Activated CD4-positive, alpha-beta T cell treated with anti-CD3 and anti-CD28 coated beads for 36 hours (primary cell): ENCODE data around the gene TTLL12. TPM values are rescaled to one million over a fixed set of nuclear protein-coding genes. Genes with fewer than 3 reads are reported as not detected.

ENCODE experiments used
- ATAC-seq: fragments of 200-7000 bp; cut with Tn5 transposase; one replicate; pipeline ENCODE4 v1.10.0; 2021; ENCODE audit warnings: mild to moderate bottlenecking, moderate library complexity
- CTCF ChIA-PET: fragments of 350-600 bp; sonication (Branson Sonifier 250); formaldehyde crosslinking; loops from one replicate; lab custom pipeline; 2021; ENCODE audit warnings: antibody characterized with exemption; lab: Charles Lee
- POLR2A ChIA-PET: fragments of 350-600 bp; sonication (Branson Sonifier 250); formaldehyde crosslinking; loops from one replicate; lab custom pipeline; 2021; ENCODE audit warnings: antibody characterized with exemption, inconsistent platforms; lab: Charles Lee
- DNase-seq: peaks from one replicate; pipeline ENCODE4 v3.0.0-alpha.2; 2020
- H3K27ac Mint-ChIP-seq: one replicate; pipeline ENCODE4 v1.8.0; 2021; ENCODE audit warnings: mixed read lengths
- H3K27me3 Mint-ChIP-seq: one replicate; pipeline ENCODE4 v1.8.0; 2021; ENCODE audit warnings: mixed read lengths
- H3K36me3 Mint-ChIP-seq: one replicate; pipeline ENCODE4 v1.8.0; 2021; ENCODE audit warnings: low read depth, mixed read lengths
- H3K4me1 Mint-ChIP-seq: one replicate; pipeline ENCODE4 v1.8.0; 2021; ENCODE audit warnings: mixed read lengths
- H3K4me3 Mint-ChIP-seq: one replicate; pipeline ENCODE4 v1.8.0; 2021; ENCODE audit warnings: mild to moderate bottlenecking, moderate library complexity, mixed read lengths
- H3K9me3 Mint-ChIP-seq: one replicate; pipeline ENCODE4 v1.8.0; 2021; ENCODE audit warnings: low read depth, mixed read lengths
- intact Hi-C, 2 experiments: fragments of 100-400 bp; cut with DNase I in 1 of 2; cut with micrococcal nuclease in 1 of 2; formaldehyde crosslinking; loops; one replicate each; pipeline versions ENCODE4 v1.14.2 to v1.15.1; 2022 to 2024; cut with DNase I, micrococcal nuclease
- total RNA-seq, 2 experiments: library from RNA; stranded (reverse); gene quantifications; one replicate each; pipeline ENCODE4 v1.2.3, GENCODE V29; 2021

TTLL12 gene
- 10 to 100 TPM; 75.8 to 85.2 TPM for total RNA-seq

DNA sequence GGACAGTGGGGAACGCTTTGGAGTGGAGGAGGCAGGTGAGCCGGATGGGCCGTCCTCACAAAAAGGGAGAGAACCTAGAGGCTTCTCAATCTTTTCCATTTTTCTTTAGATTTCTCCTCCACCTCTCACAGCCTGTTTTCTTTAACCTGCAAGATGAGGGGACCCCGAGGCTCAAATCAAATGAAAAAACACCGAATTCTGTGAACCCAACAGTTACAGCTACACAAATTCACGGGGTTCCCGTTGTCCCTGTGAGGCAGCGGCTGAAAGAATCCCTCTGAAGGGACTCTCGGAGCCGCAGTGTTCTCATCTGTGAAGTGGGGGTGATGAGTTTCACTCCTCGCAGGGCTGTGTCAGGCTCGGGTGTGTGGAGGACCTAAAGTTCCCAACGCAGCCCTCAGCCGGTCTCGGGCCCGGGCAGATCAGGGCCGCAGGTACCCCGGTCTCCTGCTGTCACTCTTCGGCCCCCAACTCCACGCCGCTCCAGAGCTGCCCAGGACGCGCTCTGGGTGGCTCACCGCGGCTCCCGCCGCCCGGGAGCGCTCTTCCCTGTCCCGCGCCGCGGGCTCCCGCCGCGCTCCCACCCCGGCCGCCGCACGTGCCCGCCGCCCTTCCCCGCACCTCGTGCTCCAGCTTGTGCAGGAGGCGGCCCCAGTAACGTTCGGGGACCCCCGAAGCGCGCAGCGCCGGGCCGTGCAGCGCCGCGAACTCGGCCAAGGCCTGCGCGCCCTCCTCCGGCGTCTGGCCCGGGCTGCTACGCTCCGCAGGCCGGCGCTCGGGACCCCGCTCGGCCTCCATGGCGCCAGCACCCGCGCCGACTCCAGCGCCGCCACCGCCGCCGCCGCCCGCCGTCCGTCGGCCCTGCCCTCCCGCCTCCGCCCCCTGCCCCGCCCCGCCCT lies at the start of gene TTLL12:
TSS of gene TTLL12 (minus strand) at position 863 of the 899 bp plus-strand sequence. CDS start at position 798, 65 bp downstream.
- DNase-seq (peak; percentile 81), ATAC-seq (peak; percentile 21)
- H3K36me3 Mint-ChIP-seq: peaks cover 19% of the 10 kb centered on the region
- H3K4me1 Mint-ChIP-seq: peaks cover 23% of the 10 kb centered on the region
- intact Hi-C loops: loop anchor here (1.0 to 5.0 kb wide), 14 partner anchors 35 to 1311 kb away; partner anchors contain the start of genes MCAT (in 2 of the 2), ARFGAP3 (in 1 of the 2), BIK (in 1 of the 2) and CYB5R3 (in 1 of the 2)
- H3K27me3 Mint-ChIP-seq: no peaks in the 10 kb centered on the region
- CTCF ChIA-PET: interaction anchor here (0.6 to 0.9 kb wide), 3 partner anchors 17 to 803 kb away, joined by 3 read pairs; no protein-coding TSS in a partner anchor
- POLR2A ChIA-PET: interaction anchor here (0.6 kb wide), 1 partner anchor 571 kb away, joined by 4 read pairs; no protein-coding TSS in a partner anchor
- H3K9me3 Mint-ChIP-seq: no peaks in the 10 kb centered on the region
- H3K4me3 Mint-ChIP-seq: peak within 1 kb of the TSS; percentile 83
- peak within 1 kb of the TSS; percentile 93 for H3K27ac Mint-ChIP-seq

DNA sequence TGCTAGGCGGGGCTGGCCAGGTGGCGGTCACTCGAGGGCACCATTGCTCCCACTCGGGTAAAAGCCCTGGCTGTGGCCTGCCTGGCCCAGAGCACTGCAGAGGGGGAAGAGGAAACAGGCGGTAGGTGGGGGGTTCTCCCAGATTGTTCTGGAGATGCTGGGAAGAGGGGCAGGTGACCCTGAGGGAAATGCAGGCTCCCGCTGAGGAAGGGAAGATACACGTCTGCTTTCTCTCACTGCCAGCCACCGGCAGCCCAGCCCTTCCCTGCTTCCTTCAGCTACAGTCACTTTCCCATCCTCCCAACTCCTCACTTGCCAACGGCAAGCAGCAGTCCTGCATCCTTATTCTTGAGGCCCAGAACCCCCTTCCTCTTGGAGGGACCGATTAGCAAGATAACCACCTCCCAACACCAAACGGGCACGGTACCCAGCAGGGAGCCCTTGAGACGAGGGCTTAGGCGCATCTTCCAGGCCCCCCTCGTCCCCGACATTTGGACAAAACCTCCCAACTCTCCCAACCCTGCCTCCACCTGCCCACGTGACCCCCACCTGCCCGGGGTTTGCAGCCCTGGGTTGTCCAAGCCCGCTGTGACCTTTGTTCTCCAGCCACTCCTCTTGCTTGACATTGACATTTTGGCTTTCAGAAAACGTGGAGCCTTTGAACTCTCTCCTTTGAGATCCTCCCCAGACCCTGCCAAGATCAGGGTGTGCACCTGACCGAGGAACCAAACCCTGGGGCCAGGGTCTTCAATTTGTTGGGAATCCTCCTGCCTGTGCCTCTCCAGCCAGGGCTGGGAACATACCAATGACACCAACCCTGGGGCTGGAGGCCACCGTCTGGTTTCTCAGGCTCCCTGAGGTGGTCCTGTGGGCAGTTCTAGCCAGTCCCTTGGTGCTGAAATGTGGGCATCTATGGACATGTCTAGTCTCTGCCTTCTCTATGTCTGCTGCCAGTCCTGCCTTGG lies 48.8 kb upstream of the TTLL12 start:
- intact Hi-C loops: no loop called here
- CTCF ChIA-PET: interaction anchor here (0.6 kb wide), 1 partner anchor 123 kb away, joined by 3 read pairs; no protein-coding TSS in a partner anchor

DNA sequence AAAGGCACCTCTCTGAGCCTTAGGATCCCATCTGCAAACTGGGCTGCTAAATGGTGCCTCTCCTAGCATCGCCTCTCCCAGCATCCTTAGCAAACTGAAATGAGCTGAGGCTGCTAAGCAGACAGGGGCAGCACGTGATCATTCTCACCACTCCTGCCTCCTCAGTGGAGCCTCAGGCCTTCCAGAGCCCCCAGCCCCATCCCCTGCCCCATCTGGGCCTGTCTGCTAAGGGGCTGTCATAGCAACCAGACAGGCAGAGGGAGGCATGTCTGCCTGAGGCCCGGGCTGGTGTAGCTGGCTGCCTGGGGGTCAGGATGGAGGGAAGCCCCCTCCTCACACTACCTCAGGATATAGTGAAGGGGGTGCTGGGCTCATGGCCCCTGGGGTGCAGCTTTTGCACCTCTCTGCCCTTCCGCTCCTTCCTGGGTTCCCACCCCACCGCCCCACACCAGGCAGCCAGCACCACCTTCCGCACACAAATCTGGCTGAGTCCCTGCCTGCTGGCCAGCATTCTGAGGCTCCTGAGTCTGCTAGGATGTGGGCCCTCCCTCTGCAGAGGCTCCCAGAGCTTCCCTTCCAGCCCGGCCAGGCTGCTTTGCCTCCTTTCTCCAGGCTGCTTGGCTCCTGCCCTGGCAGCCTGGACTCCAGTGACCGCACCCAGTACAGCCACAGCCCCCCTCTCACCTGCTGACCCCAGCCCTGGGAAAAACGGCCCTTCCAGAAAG lies 47.5 kb upstream of the TTLL12 start:
- no peak overlapping the region for H3K27ac Mint-ChIP-seq
- no peaks in the 10 kb centered on the region for H3K36me3 Mint-ChIP-seq
- no peak overlapping the region for H3K4me3 Mint-ChIP-seq
- ChIA-PET CTCF (interaction anchor here (0.6 kb wide), 2 partner anchors 112 to 124 kb away, joined by 3 read pairs; no protein-coding TSS in a partner anchor), POLR2A (no interaction called here)
- peaks cover 3% of the 10 kb centered on the region for H3K27me3 Mint-ChIP-seq
- H3K4me1 Mint-ChIP-seq: peaks cover 4% of the 10 kb centered on the region
- H3K9me3 Mint-ChIP-seq: no peaks in the 10 kb centered on the region
- intact Hi-C loops: no loop called here
- no peak for DNase-seq
- ATAC-seq: no peak

More for the DNA sequence above, 48.8 kb upstream of the TTLL12 start:
- no peak overlapping the region for H3K4me3 Mint-ChIP-seq
- H3K9me3 Mint-ChIP-seq: no peaks in the 10 kb centered on the region
- H3K27me3 Mint-ChIP-seq: peaks cover 3% of the 10 kb centered on the region
- no peak for ATAC-seq
- no peak for DNase-seq
- H3K36me3 Mint-ChIP-seq: no peaks in the 10 kb centered on the region
- peaks cover 4% of the 10 kb centered on the region for H3K4me1 Mint-ChIP-seq
- H3K27ac Mint-ChIP-seq: no peak overlapping the region
- POLR2A ChIA-PET: no interaction called here

DNA sequence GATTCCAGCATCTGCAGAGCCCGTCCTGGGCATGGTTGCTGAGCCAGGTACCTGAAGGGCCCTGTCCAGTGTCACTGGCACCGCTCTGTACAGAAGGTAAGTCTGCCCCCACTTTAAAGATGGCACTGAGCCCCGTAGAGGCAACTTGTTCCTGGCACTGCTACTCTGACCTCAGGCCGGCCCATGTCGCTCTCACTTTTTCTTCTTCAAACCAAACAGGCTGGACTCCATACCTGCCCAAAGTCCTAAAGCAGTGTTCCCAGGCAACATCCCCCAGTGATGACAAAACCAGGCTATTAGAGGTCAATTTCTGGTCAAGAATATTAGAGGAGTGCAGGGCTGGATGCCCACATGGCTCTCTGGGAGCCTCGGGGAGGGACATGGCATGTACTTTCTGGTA lies 46.6 kb upstream of the TTLL12 start:
- DNase-seq (no peak), ATAC-seq (no peak)
- intact Hi-C loops: no loop called here
- Mint-ChIP-seq H3K27ac (no peak overlapping the region), H3K36me3 (no peaks in the 10 kb centered on the region), H3K27me3 (peaks cover 3% of the 10 kb centered on the region), H3K4me3 (no peak overlapping the region), H3K4me1 (peaks cover 4% of the 10 kb centered on the region), H3K9me3 (no peaks in the 10 kb centered on the region)
- CTCF ChIA-PET: interaction anchor here (0.6 kb wide), 1 partner anchor 371 kb away, joined by 4 read pairs; no protein-coding TSS in a partner anchor
- POLR2A ChIA-PET: no interaction called here

DNA sequence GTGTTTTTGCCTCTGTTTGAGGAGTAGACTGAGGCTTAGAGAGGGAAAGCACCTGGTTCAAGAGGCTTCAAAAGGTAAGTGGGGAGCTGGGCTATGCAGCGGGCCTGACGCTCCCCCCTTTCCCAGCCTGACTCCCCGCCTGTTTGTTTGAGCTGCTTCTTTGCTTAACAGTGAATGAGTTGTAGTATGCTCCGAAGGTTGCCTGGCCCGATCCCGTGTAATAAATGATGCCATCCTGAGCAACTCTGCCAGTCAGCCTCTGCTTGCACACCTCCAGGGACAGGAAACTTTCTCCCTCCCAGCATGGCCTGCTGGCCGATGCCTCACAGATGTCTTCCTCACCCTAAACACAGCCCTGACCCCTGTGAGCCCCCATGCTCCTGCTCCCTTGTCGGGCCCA lies 45.5 kb upstream of the TTLL12 start:
- Mint-ChIP-seq H3K36me3 (no peaks in the 10 kb centered on the region), H3K9me3 (no peaks in the 10 kb centered on the region), H3K4me1 (peaks cover 4% of the 10 kb centered on the region), H3K27me3 (peaks cover 3% of the 10 kb centered on the region), H3K27ac (no peak overlapping the region), H3K4me3 (no peak overlapping the region)
- POLR2A ChIA-PET: no interaction called here
- no peak for DNase-seq
- CTCF ChIA-PET: interaction anchor here (0.7 to 3.8 kb wide), 8 partner anchors 10 to 570 kb away, joined by 3 to 38 read pairs (median 4); no protein-coding TSS in a partner anchor
- ATAC-seq: no peak
- intact Hi-C loops: no loop called here

DNA sequence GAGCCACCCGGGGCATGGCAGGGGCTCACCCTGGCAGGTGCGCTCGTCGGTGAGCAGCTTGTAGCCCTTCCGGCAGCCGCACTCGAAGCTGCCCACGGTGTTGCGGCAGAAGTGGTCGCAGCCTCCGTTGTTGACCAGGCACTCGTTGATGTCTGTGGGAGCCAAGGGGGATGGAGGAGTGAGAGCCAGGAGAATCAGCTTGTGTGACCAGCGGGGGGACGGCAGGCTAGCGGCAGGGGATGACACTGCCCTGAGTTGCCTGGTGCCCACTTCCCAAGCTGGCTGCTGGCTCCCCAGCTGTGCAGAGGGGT lies 44.7 kb upstream of the TTLL12 start:
- ATAC-seq: no peak
- Mint-ChIP-seq H3K4me1 (peaks cover 4% of the 10 kb centered on the region), H3K9me3 (no peaks in the 10 kb centered on the region), H3K36me3 (no peaks in the 10 kb centered on the region), H3K27me3 (peaks cover 3% of the 10 kb centered on the region), H3K4me3 (no peak overlapping the region), H3K27ac (no peak overlapping the region)
- no peak for DNase-seq
- ChIA-PET CTCF (interaction anchor here (0.6 to 3.8 kb wide), 14 partner anchors 9 to 153 kb away, joined by 3 to 38 read pairs (median 4); no protein-coding TSS in a partner anchor), POLR2A (no interaction called here)
- intact Hi-C loops: loop anchor here (1.0 kb wide), 4 partner anchors 32 to 154 kb away; partner anchors contain the start of gene TTLL12 (in 1 of the 2)

DNA sequence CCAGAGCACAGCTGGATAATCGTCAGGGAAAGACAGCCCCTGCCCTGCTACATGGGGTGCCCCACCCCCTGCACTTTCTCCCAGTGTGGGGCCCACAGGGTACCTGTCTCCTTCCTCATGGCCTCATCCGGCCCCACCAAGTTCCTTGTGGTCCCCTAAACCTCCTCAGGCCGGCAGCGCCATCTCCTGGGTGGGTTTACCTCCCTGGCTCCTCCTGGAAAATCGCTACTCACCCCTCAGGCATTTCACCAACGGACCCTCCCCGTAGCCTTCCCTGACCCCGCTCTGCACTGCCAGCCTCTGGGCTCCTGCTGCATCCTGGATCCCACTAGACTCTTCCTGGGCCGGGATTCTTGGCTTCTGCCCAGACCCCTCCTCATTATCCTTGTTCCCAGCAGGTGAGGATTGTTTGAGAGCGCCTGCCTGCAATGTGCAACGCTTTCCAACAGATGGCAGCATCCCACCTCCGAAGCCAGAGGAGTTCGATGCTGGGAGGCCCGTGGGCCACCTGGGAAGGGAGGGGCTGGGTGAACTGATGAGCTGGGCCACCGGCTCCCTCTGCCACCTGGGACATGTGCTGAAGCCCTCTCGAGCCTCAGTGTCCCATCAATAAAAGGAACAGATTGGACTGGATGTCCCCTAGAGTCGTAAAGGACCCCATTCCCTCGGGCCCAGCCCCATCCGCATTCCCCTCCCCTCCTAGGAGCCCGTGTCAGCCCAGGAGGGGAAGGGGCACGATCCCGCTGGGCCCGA lies 44.2 kb upstream of the TTLL12 start:
- Mint-ChIP-seq H3K27me3 (peaks cover 3% of the 10 kb centered on the region), H3K36me3 (no peaks in the 10 kb centered on the region), H3K27ac (no peak overlapping the region), H3K4me3 (no peak overlapping the region), H3K4me1 (peaks cover 4% of the 10 kb centered on the region), H3K9me3 (no peaks in the 10 kb centered on the region)
- DNase-seq: peak; percentile 83
- ChIA-PET POLR2A (no interaction called here), CTCF (interaction anchor here (0.6 to 3.8 kb wide), 15 partner anchors 9 to 154 kb away, joined by 3 to 38 read pairs (median 3); no protein-coding TSS in a partner anchor)
- peak; percentile 89 for ATAC-seq
- intact Hi-C loops: loop anchor here (1.0 kb wide), 4 partner anchors 32 to 154 kb away; partner anchors contain the start of gene TTLL12 (in 1 of the 2)

DNA sequence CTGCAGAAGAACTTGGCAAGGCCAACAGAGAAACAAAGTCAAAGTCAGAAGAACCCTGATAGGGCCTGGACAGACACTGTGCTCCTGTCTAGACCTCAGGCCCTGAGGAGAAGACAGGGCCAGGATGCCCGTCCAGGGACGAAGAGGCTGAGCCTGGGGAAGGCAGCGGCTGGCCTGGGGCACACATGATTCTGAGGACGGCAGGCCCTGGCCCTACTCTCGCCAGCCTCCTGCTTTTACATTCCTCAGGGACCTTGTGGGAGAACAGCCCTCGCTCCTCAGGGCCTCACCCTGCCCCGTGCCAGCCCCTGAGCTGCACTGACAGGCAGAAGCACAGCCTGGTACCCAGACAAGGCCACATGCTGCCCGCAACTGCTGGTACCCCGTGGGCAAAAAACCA lies 43.6 kb upstream of the TTLL12 start:
- Mint-ChIP-seq H3K27ac (no peak overlapping the region), H3K4me1 (peaks cover 4% of the 10 kb centered on the region), H3K9me3 (no peaks in the 10 kb centered on the region), H3K36me3 (no peaks in the 10 kb centered on the region), H3K27me3 (peaks cover 3% of the 10 kb centered on the region), H3K4me3 (no peak overlapping the region)
- ChIA-PET CTCF (interaction anchor here (1.6 to 3.8 kb wide), 4 partner anchors 8 to 119 kb away, joined by 3 to 38 read pairs (median 6); no protein-coding TSS in a partner anchor), POLR2A (no interaction called here)
- DNase-seq (no peak), ATAC-seq (no peak)
- intact Hi-C loops: no loop called here

DNA sequence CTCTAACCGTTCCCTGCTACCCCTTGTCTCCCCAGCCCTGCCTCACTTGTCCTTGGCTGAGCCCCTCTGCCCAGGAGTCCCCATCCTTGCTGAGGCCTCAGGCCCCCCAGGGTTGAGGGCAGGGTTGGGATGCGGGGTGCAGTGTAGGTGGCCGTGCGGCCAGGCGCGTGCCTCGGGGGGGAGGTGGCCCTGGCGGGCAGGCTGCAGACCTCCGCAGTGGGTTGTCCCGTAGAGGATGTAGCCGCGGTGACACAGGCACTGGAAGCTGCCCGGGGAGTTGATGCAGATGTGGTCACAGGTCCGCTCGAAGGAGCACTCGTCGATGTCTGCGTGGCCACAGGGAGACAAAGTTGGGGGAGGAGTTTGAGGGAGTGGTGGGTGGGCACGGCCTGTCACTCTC lies 41.9 kb upstream of the TTLL12 start:
- CTCF ChIA-PET: interaction anchor here (0.5 to 3.8 kb wide), 3 partner anchors 85 to 237 kb away, joined by 4 to 38 read pairs (median 5); no protein-coding TSS in a partner anchor
- ATAC-seq: no peak
- POLR2A ChIA-PET: no interaction called here
- no peak for DNase-seq
- Mint-ChIP-seq H3K9me3 (no peaks in the 10 kb centered on the region), H3K27me3 (peaks cover 3% of the 10 kb centered on the region), H3K27ac (no peak overlapping the region), H3K4me3 (no peak overlapping the region), H3K4me1 (peaks cover 4% of the 10 kb centered on the region), H3K36me3 (no peaks in the 10 kb centered on the region)
- intact Hi-C loops: no loop called here

DNA sequence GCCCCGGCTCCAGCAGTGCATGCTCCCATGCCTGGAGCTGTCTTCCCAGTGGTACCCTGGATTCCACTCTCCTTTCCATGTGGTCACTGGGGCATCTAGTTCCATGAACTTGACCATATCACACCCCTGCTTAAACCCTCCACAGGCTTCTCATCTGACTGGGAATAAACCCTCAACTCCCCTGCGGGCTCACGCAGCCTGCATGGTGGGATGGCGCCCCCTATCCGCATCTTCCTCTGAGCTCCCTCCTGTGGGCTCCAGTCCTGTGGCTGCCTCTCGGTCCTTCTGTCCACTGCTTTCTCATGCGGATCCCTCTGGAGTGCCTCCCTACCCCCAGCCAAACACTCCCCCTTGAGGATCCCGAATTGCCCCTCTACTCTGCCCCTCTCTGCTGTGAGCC lies 41.4 kb upstream of the TTLL12 start:
- Mint-ChIP-seq H3K27me3 (peaks cover 3% of the 10 kb centered on the region), H3K4me3 (no peak overlapping the region), H3K27ac (no peak overlapping the region), H3K4me1 (peaks cover 4% of the 10 kb centered on the region), H3K36me3 (no peaks in the 10 kb centered on the region), H3K9me3 (no peaks in the 10 kb centered on the region)
- ChIA-PET POLR2A (no interaction called here), CTCF (interaction anchor here (0.5 to 0.7 kb wide), 3 partner anchors 236 to 651 kb away, joined by 3 to 5 read pairs (median 3); no protein-coding TSS in a partner anchor)
- peak; percentile 65 for DNase-seq
- intact Hi-C loops: no loop called here
- no peak for ATAC-seq
